IMR-90 (cell line): ENCODE data around the gene DNM2.

Experiments used
- BHLHE40 ChIP-seq: fragments of 150-350 bp; IDR thresholded peaks from 2 replicates; pipeline ENCODE4 v1.6.1; 2016; ENCODE audit warnings: mild to moderate bottlenecking, low read depth, low read length
- CEBPB ChIP-seq: IDR thresholded peaks from 2 replicates; pipeline ENCODE4 v1.6.1; 2012; ENCODE audit warnings: low read depth, low read length, improper control_type of control experiment
- CHD1 ChIP-seq: IDR thresholded peaks from 2 replicates; pipeline ENCODE4 v1.6.1; 2012; ENCODE audit warnings: low read depth, low read length, improper control_type of control experiment
- MAZ ChIP-seq: IDR thresholded peaks from 2 replicates; pipeline ENCODE4 v1.6.1; 2012; ENCODE audit warnings: low read depth, mild to moderate bottlenecking, low read length, improper control_type of control experiment, moderate library complexity, borderline replicate concordance
- TF ChIP-seq, protein P1 (sequence below): conservative IDR thresholded peaks from 2 replicates; pipeline ENCODE4 v1.5.1; 2012; ENCODE audit warnings: mild to moderate bottlenecking, low read depth, low read length, improper control_type of control experiment

- TF ChIP-seq MAZ (no peak), CEBPB (no peak), CHD1 (no peak), BHLHE40 (no peak)
- TF ChIP-seq, protein P1, sequence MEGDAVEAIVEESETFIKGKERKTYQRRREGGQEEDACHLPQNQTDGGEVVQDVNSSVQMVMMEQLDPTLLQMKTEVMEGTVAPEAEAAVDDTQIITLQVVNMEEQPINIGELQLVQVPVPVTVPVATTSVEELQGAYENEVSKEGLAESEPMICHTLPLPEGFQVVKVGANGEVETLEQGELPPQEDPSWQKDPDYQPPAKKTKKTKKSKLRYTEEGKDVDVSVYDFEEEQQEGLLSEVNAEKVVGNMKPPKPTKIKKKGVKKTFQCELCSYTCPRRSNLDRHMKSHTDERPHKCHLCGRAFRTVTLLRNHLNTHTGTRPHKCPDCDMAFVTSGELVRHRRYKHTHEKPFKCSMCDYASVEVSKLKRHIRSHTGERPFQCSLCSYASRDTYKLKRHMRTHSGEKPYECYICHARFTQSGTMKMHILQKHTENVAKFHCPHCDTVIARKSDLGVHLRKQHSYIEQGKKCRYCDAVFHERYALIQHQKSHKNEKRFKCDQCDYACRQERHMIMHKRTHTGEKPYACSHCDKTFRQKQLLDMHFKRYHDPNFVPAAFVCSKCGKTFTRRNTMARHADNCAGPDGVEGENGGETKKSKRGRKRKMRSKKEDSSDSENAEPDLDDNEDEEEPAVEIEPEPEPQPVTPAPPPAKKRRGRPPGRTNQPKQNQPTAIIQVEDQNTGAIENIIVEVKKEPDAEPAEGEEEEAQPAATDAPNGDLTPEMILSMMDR = no peak
These were observed 27.0 kb downstream of the DNM2 start for GRCh38 chr19:10744801-10745293.
